Measurements from ENCODE around the gene FAHD2B.
"Not testable (repeated sequence)": the region's sequence is repeated elsewhere in the genome, so short reads cannot be mapped to it uniquely, and the experiment has no call there.

GRCh38 chr2:97068722-97069121 is 26.0 kb downstream of the FAHD2B start:
- TF ChIP-seq CTCF (conservative IDR thresholded peaks at IDR 0.05); EZH2 (IDR thresholded peaks at IDR 0.05; ENCODE audit: low read depth): not testable (repeated sequence)
